GM21423 (cell line): Measurements from ENCODE around the gene TTC3.
A peak's percentile ranks its signal among the peaks of the same experiment; 100 is the strongest.

Source experiments
- ATAC-seq: cut with Tn5 transposase; IDR thresholded peaks from one replicate; pipeline ENCODE4 v1.9.1; 2021; ENCODE audit warnings: mild to moderate bottlenecking, moderate library complexity; ENCODE audit not compliant: unreplicated experiment

TTC3 gene

DNA sequence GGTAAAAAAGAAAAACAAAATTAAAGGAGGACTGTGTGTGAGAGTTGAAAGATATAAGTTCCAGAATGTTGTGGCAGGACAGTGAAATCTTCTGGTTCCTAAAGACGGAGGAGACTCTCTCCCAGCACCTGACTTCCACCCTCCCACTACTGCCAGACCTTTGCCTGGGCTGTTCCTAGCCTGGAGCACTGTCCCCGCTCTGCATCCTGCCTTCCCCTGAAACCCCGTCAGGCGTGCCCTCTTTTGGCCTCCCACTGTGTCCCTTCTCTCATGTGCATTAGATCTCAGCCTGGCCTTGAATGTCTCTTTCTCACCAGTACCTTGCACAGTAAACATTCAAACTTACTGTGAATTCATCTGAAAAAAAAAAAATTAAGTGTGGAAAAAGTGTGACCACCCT, 120.0 kb downstream of the TTC3 start:
- ATAC-seq = no peak

DNA sequence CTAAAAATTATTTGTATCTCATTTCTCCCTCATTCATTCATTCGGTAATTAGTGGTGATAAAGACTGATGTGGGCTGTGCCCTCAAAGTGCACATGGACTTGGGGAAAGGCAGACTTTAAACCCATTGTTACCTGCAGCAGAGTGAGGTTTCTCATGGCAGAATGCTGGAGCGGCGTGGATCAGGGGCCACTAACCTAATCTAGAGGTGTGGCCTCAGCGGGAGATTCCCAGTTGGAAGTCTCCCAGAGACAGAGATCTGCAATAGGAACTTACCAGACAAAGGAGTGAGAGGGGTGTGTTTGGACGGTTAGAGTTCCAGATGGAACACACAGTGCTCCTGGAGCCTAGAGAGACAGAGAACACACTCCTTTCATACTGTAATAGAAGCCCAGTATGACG, 120.6 kb downstream of the TTC3 start:
- no peak for ATAC-seq

DNA sequence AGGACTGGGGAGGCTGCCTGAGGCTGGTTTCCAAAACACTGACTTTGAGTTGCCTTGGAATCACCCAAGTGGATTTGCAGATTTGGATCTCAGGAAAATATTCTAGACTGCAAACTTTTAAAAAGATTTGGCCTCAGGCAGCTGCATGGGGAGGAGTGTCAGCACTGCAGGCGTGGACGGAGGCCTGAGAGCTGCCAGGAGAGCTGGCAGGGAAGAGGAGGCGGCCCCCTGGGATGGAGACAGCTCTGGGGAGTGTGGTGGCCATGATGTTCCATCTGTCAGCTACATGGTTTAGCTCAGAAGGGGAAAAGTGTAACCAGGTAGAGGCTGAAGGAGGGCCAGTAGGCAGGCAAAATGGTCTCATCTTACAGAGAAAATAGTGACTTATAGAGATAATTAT, 122.0 kb downstream of the TTC3 start:
- ATAC-seq = no peak

DNA sequence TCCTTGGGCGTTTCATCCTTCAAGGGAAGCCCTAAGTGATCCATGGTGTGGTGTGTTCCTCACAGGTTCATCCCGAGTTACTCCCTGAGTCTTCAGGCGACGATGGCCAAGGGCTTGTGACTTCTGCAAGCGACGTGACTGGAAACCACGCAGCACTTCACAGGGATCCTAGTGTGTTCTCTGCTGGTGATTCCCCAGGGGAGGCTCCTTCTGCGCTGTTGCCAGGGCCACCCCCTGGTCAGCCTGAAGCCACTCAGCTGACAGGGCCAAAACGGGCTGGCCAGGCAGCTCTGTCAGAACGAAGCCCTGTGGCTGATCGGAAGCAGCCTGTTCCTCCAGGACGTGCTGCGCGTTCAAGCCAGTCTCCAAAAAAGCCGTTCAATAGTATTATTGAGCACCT, 122.6 kb downstream of the TTC3 start:
- ATAC-seq = no peak

DNA sequence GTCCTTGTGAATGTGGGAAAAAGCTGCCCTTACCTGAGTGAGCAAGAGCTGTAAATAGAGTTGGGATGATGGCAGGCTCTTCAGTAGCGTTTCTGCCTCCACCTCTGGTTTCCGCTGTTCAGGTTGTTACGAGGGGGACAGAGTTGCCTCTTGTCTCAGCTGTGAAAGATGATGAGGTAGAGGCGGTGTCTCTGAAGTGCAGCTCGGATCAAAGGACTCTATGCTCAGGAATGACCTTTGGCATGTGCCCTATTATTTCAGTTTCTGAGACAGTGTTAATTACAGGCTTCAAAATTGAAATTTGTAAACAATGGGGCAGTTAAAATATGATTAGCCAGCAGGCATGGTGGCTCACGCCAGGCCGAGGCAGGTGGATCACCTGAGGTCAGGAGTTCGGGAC, 123.8 kb downstream of the TTC3 start:
- no peak for ATAC-seq

DNA sequence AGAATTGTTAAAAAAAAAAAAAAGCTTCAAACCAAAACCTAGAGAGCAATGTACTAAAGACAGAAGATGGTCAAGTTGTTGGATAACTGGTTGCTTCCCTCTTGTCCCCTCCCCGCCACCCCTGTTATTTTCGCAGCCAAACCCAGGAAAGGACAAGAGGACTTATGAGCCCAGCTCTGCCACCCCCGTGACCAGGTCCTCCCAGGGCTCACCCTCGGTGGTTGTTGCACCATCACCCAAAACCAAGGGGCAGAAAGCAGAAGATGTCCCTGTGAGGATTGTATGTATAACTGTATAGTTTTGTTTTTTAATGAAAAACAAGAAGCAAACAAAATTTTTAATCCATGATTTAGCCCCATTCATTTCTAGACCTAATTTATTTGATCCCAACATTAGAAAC, 124.7 kb downstream of the TTC3 start:
- ATAC-seq = no peak

DNA sequence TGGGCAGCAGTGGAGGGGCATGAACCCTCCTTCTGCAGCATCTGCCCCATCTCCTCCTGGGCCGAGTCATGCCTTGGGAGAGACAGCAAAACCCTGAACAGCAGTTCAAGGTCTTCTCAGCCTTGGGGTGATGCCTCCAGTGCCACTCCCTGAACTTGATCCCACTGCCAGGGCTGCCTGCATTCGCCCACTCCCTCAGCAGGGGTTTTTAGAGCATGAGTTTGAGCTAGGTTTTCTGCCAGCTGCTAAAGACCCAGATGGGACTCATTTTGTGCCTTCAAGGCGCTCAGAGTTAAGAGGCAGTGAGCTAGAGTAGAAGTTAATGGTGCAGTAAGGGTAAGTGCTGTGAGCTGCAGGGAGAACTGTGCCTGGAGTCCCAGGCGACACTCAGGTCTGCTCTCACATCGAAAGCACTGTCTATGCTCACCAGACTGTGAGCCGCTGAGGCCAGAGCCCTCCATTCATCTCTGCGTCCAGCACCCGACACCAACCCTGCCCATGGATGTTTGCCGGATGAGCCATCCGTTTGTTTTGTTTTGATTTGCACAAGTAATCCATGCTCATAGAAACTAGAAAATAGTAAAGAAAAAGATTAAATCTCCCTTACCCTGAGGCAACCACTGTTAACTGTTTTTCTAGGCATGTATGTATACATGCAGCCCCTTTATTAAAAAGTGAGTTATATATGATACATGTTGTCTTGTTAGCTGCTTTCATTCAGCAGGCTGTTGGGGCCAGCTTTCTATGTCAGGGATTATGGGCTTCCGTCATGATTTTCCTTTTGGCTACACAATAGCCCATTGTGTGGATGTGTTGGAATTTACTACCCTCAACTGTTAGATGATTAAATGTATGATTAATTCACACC, 126.2 kb downstream of the TTC3 start:
- ATAC-seq = no peak

DNA sequence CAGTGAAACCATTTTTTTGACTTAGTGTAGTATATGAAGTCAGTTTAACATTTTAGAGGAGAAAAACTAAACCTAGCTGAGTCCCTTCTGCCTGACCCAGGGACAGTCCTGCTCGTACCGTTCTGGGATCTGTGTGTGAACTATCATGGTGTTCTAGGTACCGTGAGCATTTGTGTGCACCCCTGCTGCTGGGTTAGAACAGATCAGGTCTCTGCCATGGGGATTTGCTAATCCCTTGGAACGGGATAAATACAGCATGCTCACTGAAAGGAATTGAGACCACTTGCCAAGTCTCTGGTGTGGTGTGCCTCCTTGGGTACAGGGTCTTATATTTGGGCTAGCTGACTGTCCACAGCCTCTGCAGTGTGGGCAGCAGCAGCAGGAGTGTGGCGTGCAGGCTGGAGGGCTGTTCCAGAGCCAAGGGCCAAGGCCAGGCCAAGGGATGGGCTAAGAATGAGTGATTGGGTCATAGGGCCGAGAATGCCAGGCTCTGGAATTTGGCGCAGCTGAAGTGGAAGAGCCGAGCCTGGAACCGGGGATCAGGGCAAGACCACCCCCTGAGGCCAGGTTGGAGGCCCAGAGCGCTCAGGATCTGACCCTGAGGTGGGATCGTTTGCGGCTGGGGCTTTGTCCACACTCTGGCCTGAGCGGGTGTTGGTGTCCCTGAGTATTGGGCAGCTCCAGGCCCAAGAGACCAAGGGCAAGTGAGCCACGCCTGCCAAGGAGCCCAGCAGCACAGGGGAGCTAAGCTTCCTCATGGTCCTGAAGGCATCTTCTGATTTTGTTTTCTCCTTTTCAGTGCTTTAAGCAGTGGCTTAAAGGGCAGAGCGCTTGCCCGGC, 127.8 kb downstream of the TTC3 start:
- ATAC-seq = no peak

DNA sequence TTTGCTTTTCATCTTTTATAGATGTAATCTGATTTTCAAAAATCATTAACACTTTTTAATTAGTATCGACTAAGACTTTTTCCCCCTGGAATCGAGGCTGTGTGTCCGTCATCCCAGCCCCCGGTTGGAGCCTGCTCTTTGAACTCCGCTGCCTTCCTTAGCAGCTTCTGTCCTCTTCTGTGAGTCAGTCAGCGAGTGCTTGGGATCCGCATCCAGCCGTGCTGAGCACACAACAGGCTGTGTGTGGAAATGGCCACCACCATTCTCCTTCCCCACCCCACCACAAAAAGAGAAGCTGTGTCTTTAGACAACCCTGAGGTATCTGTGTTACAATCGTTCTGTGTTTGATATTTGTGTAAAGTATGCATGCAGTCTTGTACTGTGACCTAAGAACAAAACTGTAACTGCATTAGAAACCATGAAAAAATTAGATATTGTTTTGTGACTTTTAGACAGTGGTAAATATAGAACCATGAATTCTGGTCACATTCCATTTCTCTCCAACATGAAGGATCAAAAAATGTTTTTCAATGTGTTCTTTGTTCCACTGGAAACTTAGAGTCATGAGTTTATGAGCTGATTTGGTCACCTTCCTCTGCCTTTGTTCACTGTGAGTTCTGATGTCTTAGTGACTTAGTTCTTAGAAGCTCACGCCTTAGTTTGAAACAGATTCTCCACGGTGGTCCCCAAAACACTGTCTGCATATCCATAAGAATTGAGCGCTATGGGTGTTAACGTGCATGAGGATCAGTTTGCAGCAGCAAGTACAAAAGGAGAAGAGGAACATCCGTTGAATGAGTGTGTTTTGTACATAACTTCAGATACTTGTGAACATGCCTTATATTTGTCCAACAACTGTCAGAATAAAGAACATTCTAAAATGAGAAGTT, 129.4 kb downstream of the TTC3 start:
- no peak for ATAC-seq

DNA sequence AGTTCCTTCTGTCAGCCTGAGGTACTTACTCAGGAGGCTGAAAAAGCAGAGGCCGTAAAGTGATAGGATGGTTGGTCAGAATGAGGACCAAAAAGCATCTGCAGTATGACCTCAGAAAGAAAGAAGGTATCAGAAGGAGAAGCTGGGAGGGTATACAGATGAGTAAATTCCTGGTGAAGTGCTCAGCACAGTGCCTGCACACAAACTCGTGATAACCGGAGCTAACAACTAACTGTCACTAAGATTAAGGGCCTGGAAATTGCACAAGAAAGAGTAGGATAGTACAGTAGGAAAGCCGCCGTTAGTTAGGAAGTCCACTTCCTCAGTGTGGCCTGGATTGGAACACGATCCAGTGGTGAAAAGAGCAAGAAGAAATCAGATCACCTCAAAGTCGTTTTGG, 131.5 kb downstream of the TTC3 start:
- ATAC-seq = no peak

DNA sequence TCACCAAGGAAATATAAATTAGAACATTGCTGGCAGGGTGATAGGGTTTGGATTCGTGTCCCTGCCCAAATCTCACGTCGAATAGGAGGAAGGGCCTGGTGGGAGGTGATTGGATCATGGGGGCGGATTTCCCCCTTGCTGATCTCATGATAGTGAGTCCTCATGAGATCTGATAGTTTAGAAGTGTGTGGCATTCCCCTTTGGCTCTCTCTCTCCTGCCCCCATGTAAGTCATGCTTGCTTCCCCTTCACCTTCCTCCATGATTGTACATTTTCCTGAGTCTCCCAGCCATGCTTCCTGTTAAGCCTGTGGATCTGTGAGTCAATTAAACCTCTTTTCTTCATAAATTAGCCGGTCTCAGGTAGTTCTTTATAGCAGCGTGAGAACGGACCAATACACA, 133.4 kb downstream of the TTC3 start:
- ATAC-seq = no peak

DNA sequence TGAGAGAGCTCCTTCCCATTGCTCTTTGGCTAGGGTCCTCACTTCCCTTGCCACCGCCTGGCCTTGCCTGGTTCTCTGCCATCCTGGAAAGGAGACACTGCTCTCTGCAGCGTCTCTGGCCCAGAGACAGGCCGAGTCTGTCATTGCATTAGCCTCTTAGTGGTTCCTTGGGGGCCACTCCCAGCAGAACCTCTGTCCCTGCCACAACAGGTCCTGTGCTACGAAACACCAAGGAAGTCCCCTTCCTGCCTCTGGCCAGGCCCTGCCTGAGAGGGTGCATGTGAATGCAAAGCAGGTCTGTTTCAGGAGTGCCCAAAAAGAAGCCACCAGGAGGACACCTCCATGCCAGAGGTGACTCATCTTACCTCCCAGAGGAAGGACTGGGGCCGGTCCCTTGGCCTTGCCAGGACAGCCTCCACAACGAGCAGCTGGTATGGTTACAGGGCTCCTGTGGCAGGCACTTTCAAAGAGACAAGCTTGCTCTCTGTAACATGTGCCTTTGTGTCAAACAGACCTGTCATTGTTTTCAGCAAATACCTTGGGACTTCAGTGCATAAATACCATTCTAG, 134.5 kb downstream of the TTC3 start:
- ATAC-seq = peak; percentile 54

DNA sequence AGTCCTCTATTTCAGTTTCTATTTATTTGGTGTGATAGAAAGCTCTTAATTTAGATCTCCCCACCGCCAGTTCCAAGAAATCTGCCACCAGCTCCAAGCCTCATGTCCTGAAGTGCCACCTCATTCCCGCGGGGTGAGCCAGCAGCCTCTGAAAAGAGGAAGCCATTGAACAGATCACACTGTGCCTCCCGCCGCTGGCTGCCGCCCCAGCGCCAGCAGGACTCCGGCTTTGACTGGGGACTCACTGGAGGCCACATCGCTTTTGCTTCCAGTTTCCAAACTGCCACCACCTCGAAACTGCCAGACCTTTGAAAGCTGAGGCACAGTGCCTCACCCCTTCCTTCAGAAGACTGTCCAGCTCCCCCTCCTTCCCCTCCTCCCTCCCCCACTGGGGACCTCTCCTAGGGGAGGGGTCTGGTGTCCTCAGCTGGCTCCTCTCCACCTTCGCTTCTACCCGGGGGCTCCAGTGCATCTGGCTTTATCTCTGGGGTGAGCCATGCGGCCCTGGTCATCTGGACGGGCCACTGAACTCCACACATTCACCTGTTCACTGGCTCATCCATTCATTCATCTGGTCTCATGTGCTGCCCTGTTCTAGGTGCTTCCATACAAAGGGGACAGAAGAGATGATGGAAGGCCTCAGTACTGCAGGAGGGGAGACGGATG, 135.1 kb downstream of the TTC3 start:
- peak; percentile 54 for ATAC-seq

DNA sequence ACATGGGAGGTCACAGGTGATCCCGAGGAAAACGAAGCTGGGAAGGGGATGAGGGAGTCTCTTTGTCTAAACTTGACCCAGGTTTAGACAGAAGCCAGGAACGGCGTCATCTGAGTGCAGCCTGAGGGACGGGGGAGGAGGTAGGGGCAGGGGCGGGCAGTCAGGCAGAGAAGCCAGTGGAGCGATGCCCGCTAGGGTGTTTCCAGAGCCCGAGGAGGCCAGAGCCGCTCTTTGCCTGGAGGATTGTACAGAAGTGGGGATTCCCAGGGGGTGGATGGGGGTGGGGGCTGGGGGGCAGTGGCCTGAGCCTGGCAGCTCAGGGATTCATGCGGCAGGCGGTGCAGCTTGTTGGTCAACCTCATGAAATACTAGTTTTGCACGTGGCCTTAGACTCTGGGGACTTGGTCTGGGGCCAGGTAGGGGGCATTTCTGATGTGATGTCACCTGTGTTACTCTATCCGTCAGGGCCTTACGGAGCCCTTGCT, 135.7 kb downstream of the TTC3 start:
- ATAC-seq = peak; percentile 23

DNA sequence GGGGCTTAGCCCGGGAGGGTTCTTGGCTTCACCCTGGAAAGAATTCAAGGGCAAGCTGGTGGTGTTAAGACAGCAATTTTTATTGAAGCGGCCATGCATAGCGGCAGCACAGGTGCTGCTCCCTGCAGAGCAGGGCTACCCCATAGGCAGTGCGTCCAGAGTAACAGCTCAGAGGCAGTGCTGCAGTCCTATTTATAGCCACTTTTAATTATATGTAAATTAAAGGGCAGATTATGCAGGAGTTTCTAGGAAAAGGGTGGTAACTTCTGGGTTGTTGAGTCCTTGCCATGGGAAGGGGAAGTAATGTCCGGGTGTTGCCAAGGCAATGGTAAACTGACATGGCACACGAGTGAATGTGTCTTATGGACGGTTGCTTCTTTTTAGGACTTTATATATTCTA, 137.1 kb downstream of the TTC3 start:
- no peak for ATAC-seq

DNA sequence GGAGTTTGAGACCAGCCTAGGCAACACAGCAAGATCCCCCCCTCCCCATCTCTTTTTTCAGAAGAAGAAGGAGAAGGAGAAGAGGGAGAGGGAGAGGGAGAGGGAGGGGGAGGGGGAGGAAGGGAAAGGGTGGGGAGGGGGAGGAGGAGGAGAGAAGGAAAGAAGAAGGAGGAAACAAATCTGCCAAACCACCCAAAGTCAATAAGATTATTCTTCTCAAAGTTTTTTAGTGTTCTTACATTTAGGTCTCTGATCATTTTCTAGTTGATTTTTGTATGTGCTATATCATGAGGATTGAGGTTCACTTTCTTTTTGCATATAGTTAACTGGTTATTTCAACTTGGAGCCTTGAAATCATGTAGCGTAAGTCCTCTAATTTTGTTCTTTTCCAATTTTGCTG, 137.7 kb downstream of the TTC3 start:
- no peak for ATAC-seq

DNA sequence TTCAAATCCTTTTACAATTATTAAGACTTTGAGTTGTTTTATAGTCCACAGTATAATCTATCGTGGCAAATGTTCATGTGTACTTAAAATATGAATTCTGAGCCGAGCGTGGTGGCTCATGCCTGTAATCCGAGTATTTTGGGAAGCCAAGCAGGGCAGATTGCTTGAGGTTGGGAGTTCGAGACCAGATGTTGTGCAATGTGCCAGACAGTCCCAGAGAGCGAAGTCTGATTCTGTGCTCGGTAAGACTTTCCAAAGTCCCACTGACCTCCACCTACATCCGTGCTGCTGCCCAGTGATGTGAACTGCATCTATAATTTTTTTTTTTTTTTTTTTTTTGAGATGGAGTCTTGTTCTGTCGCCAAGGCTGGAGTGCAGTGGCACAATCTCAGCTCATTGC, 141.9 kb downstream of the TTC3 start:
- no peak for ATAC-seq

DNA sequence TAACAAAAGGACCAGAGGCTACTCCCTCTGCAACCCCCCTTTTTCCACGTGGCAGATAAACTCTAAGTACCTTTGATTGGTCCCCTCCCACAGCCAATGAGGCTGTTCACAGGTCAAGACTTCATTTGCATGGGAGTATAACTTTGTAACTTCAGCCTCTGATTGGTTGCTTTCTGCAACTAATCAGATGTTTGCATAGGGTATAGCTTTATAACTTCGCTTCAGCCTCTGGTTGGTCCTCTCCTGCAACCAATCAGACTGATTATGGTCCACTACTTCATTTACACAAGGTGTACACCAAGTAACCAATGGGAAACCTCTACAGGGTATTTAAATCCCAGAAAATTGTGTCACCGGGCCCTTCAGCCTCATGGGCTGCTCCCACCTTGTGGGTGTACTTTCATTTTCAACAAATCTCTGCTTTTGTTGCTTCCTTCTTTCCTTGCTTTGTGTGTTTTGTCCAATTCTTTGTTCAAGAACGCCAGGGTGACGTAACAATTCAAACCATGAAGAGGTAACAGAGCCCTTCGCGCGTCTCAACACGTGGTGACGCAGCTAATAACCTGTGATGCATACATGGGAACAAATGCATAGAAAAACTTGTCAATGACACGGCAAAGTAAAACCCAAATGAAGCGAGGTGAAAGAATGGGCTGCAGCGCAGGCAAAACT, 146.8 kb downstream of the TTC3 start:
- no peak for ATAC-seq

DNA sequence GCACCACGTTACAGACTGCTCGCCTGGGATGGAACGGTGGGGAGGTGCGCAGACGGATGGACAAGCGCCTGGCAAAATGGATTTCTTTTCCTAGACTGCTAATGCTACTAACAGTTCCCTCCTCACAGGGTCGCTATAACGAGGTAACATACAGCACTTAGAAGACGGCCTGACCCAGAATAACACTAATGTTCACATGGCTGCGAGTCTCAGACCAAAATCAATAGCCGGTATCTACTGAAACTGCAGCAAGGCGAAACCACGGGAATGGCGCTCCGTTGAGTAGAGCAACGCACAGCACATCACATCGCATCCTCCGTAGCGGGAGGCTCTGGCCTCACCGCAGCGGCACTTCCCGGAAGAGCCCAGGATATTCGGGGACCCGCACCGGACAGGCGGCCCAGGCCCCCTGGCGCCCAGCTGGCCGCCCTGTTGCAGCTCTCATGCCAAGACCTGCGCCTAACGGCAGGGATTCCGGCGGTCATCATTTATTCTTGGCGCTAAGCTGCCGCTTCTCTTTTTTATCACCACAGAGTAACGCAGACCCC, 147.5 kb downstream of the TTC3 start:
- peak; percentile 33 for ATAC-seq
